Jurkat, Clone E6-1 (cell line): ENCODE results near the gene HDAC1. TPM values are rescaled to one million over a fixed set of nuclear protein-coding genes. Genes with fewer than 3 reads are reported as not detected.
A peak's percentile ranks its signal among the peaks of the same experiment; 100 is the strongest.
"Not testable (repeated sequence)": the region's sequence is repeated elsewhere in the genome, so short reads cannot be mapped to it uniquely, and the experiment has no call there.

Experiments used
- DNase-seq: peaks from one replicate; pipeline ENCODE4 v3.0.0-alpha.2; 2011; ENCODE audit warnings: low read depth, low spot score
- H3K4me3 ChIP-seq: 2 replicates; pipeline ENCODE4 v1.5.1; 2011; ENCODE audit warnings: mild to moderate bottlenecking, low read length, control low read depth, moderate library complexity
- polyA plus RNA-seq: library from polyadenylated mRNA; unstranded; fragments of >200 nt; gene quantifications from one replicate; pipeline ENCODE4 v1.2.1, GENCODE V29; 2012; ENCODE audit warnings: missing spikeins; ENCODE audit not compliant: insufficient read length, insufficient read depth

The HDAC1 gene
- polyA plus RNA-seq, result 525 TPM

- DNase-seq, result peak; percentile 96
- peak within 1 kb of the TSS; percentile 98 for H3K4me3 ChIP-seq
These were observed at the start of gene HDAC1 for GRCh38 chr1:32291708-32292538. Gene HDAC1, plus strand, starts transcription at chr1:32292083. Its CDS starts 87 bp downstream, at chr1:32292170.

- no peak for DNase-seq
- H3K4me3 ChIP-seq, result no peak overlapping the region
These were observed 49.5 kb upstream of the HDAC1 start for GRCh38 chr1:32242341-32242851.

GRCh38 chr1:32246888-32247273 lies 45.0 kb upstream of the HDAC1 start, which contains the start of gene FAM167B:
Gene FAM167B, plus strand, starts transcription at chr1:32247222. Its CDS starts 200 bp downstream, at chr1:32247422.
- no peak for DNase-seq
- H3K4me3 ChIP-seq, result peak within 1 kb of the TSS; percentile 43

GRCh38 chr1:32247452-32247851 lies 44.4 kb upstream of the HDAC1 start:
- no peak for DNase-seq
- no peak overlapping the region for H3K4me3 ChIP-seq

- peak overlapping the region; percentile 43 for H3K4me3 ChIP-seq
- peak; percentile 83 for DNase-seq
These were observed 43.6 kb upstream of the HDAC1 start for GRCh38 chr1:32247983-32248889.

- peak overlapping the region; percentile 87 for H3K4me3 ChIP-seq
- DNase-seq, result peak; percentile 97
These were observed 41.9 kb upstream of the HDAC1 start for GRCh38 chr1:32249831-32250525.

GRCh38 chr1:32250893-32251716 lies 40.8 kb upstream of the HDAC1 start, which contains the start of gene LCK:
Gene LCK, plus strand, starts transcription at chr1:32251265. Its CDS starts 23,065 bp downstream, at chr1:32274330.
- peak within 1 kb of the TSS; percentile 87 for H3K4me3 ChIP-seq
- DNase-seq, result peak; percentile 78

GRCh38 chr1:32255072-32256071 lies 36.5 kb upstream of the HDAC1 start:
- no peak for DNase-seq
- no peak overlapping the region for H3K4me3 ChIP-seq

GRCh38 chr1:32256473-32257226 lies 35.2 kb upstream of the HDAC1 start:
- no peak overlapping the region for H3K4me3 ChIP-seq
- no peak for DNase-seq

GRCh38 chr1:32257227-32257508 lies 34.7 kb upstream of the HDAC1 start:
- no peak overlapping the region for H3K4me3 ChIP-seq
- DNase-seq, result no peak

GRCh38 chr1:32263236-32263593 lies 28.7 kb upstream of the HDAC1 start:
- not testable (repeated sequence) for DNase-seq, H3K4me3 ChIP-seq

- no peak overlapping the region; the same call in 1 of the 2 replicates for H3K4me3 ChIP-seq
- peak; percentile 85 for DNase-seq
These were observed 28.1 kb upstream of the HDAC1 start for GRCh38 chr1:32263744-32264143.

GRCh38 chr1:32265846-32266245 lies 26.0 kb upstream of the HDAC1 start:
- H3K4me3 ChIP-seq, result no peak overlapping the region
- DNase-seq, result no peak

GRCh38 chr1:32266921-32267591 lies 24.8 kb upstream of the HDAC1 start:
- no peak overlapping the region for H3K4me3 ChIP-seq
- DNase-seq, result peak; percentile 76

GRCh38 chr1:32269744-32270143 lies 22.1 kb upstream of the HDAC1 start:
- DNase-seq, result no peak
- no peak overlapping the region for H3K4me3 ChIP-seq
